ENCODE measurements around the gene UGT3A2. TPM values are rescaled to one million over a fixed set of nuclear protein-coding genes. Genes with fewer than 3 reads are reported as not detected.

Gene UGT3A2
- total and polyA plus RNA-seq, 2 experiments from 2014 or later: 17.2 to 27.0 TPM

DNA sequence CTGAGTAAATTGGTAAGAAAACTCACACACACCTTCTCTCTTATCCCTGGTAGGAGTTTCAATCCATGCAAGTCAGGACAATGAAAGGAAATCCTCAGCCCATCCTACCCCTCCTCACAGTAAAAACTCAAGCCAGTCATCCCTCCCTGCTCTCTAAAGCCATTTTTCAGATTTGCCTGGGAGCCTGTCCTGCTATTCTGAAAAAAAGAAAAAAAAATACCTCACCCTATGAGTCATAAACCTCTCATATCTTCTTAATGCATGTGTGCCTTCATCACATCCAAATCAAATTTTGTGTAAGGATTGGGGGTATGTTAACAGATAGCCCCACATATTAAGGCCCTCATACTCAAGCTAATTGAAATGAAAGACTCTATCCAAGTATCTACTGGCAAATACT lies 14.1 kb downstream of the UGT3A2 start:
- H2AFZ ChIP-seq: no peak overlapping the region
- H3K4me1 Mint-ChIP-seq: no peaks in the 10 kb centered on the region
- TF ChIP-seq ZNF331 (CRISPR knock-in tag; IDR thresholded peaks at IDR 0.05; ENCODE audit: low read depth) (no peak), ETS1 (IDR thresholded peaks at IDR 0.05) (no peak), POLR2AphosphoS5 (IDR thresholded peaks at IDR 0.05; ENCODE audit: low read depth) (no peak), ZNF114 (CRISPR knock-in tag; IDR thresholded peaks at IDR 0.05) (no peak), REST (IDR thresholded peaks at IDR 0.05; ENCODE audit: unreplicated experiment) (no peak), EZH2phosphoT487 (IDR thresholded peaks at IDR 0.05; ENCODE audit: unreplicated experiment) (no peak), NANOG (IDR thresholded peaks at IDR 0.05; ENCODE audit: borderline replicate concordance) (no peak), CREB1 (CRISPR knock-in tag; IDR thresholded peaks at IDR 0.05; ENCODE audit: low read depth) (no peak), CTCF (conservative IDR thresholded peaks at IDR 0.05; ENCODE audit: low read depth in 2 of 2) (no peak), STAT1 (IDR thresholded peaks at IDR 0.05; ENCODE audit: unreplicated experiment) (no peak), JUNB (IDR thresholded peaks at IDR 0.05; ENCODE audit: unreplicated experiment) (no peak), EZH2 (IDR thresholded peaks at IDR 0.05; ENCODE audit: low read depth, unreplicated experiment) (no peak)
- TF ChIP-seq, protein P1, sequence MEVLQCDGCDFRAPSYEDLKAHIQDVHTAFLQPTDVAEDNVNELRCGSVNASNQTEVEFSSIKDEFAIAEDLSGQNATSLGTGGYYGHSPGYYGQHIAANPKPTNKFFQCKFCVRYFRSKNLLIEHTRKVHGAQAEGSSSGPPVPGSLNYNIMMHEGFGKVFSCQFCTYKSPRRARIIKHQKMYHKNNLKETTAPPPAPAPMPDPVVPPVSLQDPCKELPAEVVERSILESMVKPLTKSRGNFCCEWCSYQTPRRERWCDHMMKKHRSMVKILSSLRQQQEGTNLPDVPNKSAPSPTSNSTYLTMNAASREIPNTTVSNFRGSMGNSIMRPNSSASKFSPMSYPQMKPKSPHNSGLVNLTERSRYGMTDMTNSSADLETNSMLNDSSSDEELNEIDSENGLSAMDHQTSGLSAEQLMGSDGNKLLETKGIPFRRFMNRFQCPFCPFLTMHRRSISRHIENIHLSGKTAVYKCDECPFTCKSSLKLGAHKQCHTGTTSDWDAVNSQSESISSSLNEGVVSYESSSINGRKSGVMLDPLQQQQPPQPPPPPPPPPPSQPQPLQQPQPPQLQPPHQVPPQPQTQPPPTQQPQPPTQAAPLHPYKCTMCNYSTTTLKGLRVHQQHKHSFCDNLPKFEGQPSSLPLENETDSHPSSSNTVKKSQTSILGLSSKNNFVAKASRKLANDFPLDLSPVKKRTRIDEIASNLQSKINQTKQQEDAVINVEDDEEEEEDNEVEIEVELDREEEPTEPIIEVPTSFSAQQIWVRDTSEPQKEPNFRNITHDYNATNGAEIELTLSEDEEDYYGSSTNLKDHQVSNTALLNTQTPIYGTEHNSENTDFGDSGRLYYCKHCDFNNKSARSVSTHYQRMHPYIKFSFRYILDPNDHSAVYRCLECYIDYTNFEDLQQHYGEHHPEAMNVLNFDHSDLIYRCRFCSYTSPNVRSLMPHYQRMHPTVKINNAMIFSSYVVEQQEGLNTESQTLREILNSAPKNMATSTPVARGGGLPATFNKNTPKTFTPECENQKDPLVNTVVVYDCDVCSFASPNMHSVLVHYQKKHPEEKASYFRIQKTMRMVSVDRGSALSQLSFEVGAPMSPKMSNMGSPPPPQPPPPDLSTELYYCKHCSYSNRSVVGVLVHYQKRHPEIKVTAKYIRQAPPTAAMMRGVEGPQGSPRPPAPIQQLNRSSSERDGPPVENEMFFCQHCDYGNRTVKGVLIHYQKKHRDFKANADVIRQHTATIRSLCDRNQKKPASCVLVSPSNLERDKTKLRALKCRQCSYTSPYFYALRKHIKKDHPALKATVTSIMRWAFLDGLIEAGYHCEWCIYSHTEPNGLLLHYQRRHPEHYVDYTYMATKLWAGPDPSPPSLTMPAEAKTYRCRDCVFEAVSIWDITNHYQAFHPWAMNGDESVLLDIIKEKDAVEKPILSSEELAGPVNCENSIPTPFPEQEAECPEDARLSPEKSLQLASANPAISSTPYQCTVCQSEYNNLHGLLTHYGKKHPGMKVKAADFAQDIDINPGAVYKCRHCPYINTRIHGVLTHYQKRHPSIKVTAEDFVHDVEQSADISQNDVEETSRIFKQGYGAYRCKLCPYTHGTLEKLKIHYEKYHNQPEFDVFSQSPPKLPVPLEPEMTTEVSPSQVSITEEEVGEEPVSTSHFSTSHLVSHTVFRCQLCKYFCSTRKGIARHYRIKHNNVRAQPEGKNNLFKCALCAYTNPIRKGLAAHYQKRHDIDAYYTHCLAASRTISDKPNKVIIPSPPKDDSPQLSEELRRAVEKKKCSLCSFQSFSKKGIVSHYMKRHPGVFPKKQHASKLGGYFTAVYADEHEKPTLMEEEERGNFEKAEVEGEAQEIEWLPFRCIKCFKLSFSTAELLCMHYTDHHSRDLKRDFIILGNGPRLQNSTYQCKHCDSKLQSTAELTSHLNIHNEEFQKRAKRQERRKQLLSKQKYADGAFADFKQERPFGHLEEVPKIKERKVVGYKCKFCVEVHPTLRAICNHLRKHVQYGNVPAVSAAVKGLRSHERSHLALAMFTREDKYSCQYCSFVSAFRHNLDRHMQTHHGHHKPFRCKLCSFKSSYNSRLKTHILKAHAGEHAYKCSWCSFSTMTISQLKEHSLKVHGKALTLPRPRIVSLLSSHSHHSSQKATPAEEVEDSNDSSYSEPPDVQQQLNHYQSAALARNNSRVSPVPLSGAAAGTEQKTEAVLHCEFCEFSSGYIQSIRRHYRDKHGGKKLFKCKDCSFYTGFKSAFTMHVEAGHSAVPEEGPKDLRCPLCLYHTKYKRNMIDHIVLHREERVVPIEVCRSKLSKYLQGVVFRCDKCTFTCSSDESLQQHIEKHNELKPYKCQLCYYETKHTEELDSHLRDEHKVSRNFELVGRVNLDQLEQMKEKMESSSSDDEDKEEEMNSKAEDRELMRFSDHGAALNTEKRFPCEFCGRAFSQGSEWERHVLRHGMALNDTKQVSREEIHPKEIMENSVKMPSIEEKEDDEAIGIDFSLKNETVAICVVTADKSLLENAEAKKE (CRISPR knock-in tag; IDR thresholded peaks at IDR 0.05): no peak
- no peaks in the 10 kb centered on the region for H3K27me3 Mint-ChIP-seq (ENCODE audit: insufficient read depth, low read depth, poor library complexity)
- H3K36me3 Mint-ChIP-seq (ENCODE audit: low read depth): peaks cover 3% of the 10 kb centered on the region; the same call in 1 of the 3 replicates
- H3K4me2 ChIP-seq: no peak overlapping the region
- H3K9me2 ChIP-seq (ENCODE audit: insufficient read depth): no peaks in the 10 kb centered on the region
- H3F3A ChIP-seq (replicated peaks; ENCODE audit: low read depth): no peaks in the 10 kb centered on the region
- H3K27me3 ChIP-seq (ENCODE audit: insufficient read depth): no peaks in the 10 kb centered on the region
- H3K4me3 ChIP-seq: no peak overlapping the region
- ATAC-seq (no peak), DNase-seq (ENCODE audit: low spot score) (no peak)
- no peaks in the 10 kb centered on the region for H3K4me1 ChIP-seq (ENCODE audit: insufficient read depth)
- no peaks in the 10 kb centered on the region for H3K9me3 Mint-ChIP-seq
- no peaks in the 10 kb centered on the region for H3K79me2 ChIP-seq (replicated peaks; ENCODE audit: insufficient read depth)
- H3K27ac ChIP-seq (ENCODE audit: low read depth): no peak overlapping the region
- peaks cover 3% of the 10 kb centered on the region; the same call in 1 of the 2 replicates for H4K20me1 ChIP-seq (replicated peaks; ENCODE audit: insufficient read depth)
- H3K4me3 Mint-ChIP-seq: no peak overlapping the region
- H3K36me3 ChIP-seq (ENCODE audit: insufficient read depth): no peaks in the 10 kb centered on the region
- H3K27ac Mint-ChIP-seq: no peak overlapping the region; the same call in 1 of the 2 replicates
